HCT116 (cell line): Measurements from ENCODE around the gene ANO8.

ENCODE experiments used
- EZH2phosphoT487 ChIP-seq: fragments of 200-600 bp; IDR thresholded peaks from 2 replicates; pipeline ENCODE4 v1.6.1; 2018; ENCODE audit warnings: antibody characterized with exemption, borderline replicate concordance
- SRF ChIP-seq: IDR thresholded peaks from 2 replicates; pipeline ENCODE4 v1.6.1; 2012; ENCODE audit warnings: low read depth
- TF ChIP-seq, protein P1 (sequence below), 3 experiments: fragments of 200-600 bp in 1 of 3; sonication (generic) in 1 of 3; IDR thresholded peaks in 2 of 3; conservative IDR thresholded peaks in 1 of 3; 2 replicates each; pipeline ENCODE4 v1.5.1; 2012 to 2017; ENCODE audit warnings: low read depth in 2 of 3, low read length in 2 of 3, antibody characterized with exemption in 1 of 3, borderline replicate concordance in 1 of 3, control low read depth in 1 of 3, mild to moderate bottlenecking in 1 of 3, mixed read lengths in 1 of 3, mixed run types in 1 of 3, moderate library complexity in 1 of 3; ENCODE audit not compliant: insufficient read depth in 1 of 3

DNA sequence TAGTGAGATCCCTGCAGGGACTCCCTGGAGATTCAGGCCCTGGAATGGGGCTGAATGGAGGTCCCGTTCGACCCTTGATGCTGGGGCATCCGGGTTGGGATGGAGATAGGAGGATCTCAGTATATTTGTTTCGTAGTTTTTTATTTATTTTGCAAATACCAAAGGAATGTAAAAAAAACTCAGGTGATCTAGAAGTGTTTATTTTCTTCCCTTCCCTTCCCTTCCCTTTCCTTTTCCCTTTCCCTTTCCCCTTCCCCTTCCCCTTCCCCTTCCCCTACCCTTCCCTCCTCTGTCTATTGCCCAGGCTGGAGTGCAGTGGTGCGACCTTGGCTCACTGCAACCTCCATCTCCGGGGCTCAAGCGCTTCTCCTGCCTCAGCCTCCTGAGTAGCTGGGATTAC is 7.2 kb upstream of the ANO8 start:
- no peak for TF ChIP-seq EZH2phosphoT487
- TF ChIP-seq SRF, result no peak
- TF ChIP-seq, protein P1, sequence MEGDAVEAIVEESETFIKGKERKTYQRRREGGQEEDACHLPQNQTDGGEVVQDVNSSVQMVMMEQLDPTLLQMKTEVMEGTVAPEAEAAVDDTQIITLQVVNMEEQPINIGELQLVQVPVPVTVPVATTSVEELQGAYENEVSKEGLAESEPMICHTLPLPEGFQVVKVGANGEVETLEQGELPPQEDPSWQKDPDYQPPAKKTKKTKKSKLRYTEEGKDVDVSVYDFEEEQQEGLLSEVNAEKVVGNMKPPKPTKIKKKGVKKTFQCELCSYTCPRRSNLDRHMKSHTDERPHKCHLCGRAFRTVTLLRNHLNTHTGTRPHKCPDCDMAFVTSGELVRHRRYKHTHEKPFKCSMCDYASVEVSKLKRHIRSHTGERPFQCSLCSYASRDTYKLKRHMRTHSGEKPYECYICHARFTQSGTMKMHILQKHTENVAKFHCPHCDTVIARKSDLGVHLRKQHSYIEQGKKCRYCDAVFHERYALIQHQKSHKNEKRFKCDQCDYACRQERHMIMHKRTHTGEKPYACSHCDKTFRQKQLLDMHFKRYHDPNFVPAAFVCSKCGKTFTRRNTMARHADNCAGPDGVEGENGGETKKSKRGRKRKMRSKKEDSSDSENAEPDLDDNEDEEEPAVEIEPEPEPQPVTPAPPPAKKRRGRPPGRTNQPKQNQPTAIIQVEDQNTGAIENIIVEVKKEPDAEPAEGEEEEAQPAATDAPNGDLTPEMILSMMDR (IDR thresholded peaks at IDR 0.05 in 2 of 3, conservative IDR thresholded peaks at IDR 0.05 in 1 of 3; ENCODE audit: borderline replicate concordance in 1 of 3, insufficient read depth in 1 of 3, low read depth in 2 of 3, low read length in 2 of 3), result no peak
